Epithelial cell of proximal tubule (primary cell): ENCODE results near the gene TMEM86A. TPM values are rescaled to one million over a fixed set of nuclear protein-coding genes. Genes with fewer than 3 reads are reported as not detected.

Experiments
- DNase-seq: peaks from one replicate; pipeline ENCODE4 v3.0.0-alpha.2; 2011; ENCODE audit warnings: low read depth
- H3K4me3 ChIP-seq: 2 replicates; pipeline ENCODE4 v1.5.1; 2011; ENCODE audit warnings: low read depth, mild to moderate bottlenecking, low read length
- total RNA-seq: library from RNA; depleted of rRNA; stranded (reverse); fragments of >200 nt; gene quantifications from 2 replicates; pipeline ENCODE4 v1.2.3, GENCODE V29; 2015
- TF ChIP-seq, protein P1 (sequence below): conservative IDR thresholded peaks from 2 replicates; pipeline ENCODE4 v1.5.1; 2012; ENCODE audit warnings: low read depth, mild to moderate bottlenecking, low read length

TMEM86A gene
- total RNA-seq, 1 donor from 2014 or later: 0.92 TPM

DNA sequence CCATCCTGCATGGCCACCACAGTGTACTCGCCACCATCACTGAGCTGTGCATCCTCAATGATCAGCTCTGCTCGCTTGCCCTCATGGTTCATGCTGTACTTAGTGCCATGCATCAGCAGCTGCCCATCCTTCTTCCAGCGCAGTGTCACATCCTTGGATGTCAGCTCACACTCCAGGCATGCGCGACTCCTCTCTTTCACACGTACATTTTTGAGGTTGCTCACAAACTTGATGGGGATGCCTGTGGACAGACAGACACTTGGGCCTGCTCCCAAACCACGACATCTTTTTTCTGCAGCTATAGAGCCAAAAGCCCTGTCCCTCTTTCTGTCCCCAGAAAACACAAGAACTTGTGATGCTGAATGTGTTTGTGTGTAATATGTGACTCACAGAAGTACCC lies 16.9 kb downstream of the TMEM86A start:
- no peak for DNase-seq
- TF ChIP-seq, protein P1, sequence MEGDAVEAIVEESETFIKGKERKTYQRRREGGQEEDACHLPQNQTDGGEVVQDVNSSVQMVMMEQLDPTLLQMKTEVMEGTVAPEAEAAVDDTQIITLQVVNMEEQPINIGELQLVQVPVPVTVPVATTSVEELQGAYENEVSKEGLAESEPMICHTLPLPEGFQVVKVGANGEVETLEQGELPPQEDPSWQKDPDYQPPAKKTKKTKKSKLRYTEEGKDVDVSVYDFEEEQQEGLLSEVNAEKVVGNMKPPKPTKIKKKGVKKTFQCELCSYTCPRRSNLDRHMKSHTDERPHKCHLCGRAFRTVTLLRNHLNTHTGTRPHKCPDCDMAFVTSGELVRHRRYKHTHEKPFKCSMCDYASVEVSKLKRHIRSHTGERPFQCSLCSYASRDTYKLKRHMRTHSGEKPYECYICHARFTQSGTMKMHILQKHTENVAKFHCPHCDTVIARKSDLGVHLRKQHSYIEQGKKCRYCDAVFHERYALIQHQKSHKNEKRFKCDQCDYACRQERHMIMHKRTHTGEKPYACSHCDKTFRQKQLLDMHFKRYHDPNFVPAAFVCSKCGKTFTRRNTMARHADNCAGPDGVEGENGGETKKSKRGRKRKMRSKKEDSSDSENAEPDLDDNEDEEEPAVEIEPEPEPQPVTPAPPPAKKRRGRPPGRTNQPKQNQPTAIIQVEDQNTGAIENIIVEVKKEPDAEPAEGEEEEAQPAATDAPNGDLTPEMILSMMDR: no peak

DNA sequence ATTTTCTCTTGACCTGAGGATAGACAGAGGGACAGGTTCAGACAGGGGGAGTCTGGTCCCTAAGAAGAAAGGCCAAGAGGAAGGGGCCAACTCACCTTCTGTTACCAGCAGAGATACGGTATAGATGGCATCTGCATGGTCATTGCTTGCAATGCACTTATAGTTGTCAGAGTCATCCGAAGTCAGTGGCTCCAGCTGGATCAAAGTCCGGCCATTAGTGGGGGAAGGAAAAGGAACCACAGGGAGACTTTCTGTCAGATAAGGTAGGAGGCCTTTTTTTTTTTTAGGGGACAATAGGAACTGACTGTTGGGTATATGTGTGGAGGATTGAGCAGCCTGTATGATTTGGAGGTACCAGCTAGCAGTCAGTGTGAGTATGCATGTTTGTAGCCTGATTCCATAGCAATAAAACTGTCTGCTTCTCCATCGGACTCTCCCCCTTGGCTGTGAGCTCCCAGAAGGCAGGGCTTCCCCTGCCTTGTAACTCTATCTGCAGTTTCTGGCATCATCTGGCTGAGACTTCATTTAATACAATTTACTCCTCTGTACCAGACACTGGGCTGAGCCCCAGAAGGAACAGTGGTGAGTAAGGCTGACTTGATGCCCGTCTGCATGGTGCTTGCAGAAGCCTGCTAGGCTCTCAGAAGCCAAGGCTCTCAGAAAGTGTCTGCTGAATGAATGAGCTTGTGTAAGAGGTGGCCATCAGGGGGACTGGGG lies 21.7 kb downstream of the TMEM86A start:
- no peak overlapping the region for H3K4me3 ChIP-seq
- DNase-seq: no peak
- TF ChIP-seq, protein P1: no peak

More for the DNA sequence above, 16.9 kb downstream of the TMEM86A start:
- H3K4me3 ChIP-seq: no peak overlapping the region

DNA sequence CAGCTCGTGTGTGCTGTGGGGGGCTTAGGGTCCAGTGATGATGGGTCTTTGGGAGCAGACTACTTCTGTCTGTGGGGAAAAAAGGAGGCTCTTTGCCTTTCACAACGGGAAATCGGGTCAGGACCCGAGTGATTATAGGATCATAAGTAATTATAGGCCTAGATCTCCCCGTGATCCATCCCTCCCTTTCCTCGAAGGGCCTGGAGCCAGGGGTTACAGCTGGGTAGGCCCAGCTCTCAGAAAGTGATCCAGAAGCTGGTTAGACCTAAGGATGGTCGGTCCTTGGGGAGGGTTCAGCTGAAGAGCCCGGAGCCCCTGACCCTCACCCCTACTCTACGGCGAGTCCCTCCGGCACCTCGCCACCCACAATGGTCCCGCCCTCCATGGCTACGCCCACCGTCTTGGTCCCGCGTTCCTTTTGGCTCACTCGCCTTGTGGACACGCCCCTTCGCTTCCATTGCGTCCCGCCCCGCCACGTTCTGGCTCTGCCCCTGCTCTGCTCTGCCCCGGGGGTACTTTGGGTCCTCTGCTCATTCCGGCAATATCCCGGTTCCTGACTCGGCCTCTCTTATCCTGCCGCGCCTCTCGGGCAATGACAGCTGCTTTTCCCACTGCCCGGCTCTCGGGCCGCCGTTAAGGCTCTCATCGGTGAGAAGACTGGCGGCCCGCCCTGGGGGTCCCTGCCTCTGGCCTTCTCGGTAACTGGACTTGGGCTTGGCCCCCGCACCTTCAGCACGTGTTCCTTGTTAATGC lies 22.4 kb downstream of the TMEM86A start:
- DNase-seq: no peak
- H3K4me3 ChIP-seq: peak overlapping the region; percentile 58
- TF ChIP-seq, protein P1: no peak

DNA sequence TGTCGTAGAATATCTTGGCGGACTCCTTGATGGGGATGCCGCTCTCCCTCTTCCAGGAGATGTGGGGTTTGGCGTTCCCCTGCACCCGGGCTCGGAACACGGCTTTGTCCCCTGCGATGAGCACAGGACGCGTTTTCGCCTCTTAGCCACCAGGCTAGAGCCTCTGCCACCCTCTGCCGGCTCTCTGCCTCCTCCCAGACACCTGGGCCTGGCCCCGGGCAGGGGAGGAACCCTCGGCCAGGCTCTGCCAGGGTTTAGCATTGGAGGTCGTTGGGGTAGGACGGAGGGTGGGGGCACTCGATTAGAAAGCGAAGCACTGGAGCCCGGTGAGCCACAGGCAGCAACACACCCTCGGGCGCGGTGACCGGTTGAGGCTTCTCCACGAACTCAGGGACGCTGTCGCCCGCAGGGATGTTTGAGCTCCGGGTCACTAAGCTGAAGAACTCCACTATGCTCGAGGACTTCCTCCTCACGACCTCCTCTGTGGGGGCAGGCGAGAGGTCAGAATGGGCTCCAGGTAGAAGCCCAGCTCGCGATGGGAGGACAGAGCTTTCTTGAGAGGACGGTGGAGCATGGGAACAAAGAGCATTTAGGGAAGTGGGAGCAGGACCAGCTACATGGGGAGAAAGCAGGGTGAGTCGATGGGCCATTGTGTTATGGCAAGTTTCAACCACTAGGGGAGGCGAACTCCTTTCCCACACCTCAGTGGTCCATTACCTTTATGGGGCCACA lies 23.1 kb downstream of the TMEM86A start:
- TF ChIP-seq, protein P1: peak; percentile 80
- DNase-seq: no peak
- peak overlapping the region; percentile 58 for H3K4me3 ChIP-seq

DNA sequence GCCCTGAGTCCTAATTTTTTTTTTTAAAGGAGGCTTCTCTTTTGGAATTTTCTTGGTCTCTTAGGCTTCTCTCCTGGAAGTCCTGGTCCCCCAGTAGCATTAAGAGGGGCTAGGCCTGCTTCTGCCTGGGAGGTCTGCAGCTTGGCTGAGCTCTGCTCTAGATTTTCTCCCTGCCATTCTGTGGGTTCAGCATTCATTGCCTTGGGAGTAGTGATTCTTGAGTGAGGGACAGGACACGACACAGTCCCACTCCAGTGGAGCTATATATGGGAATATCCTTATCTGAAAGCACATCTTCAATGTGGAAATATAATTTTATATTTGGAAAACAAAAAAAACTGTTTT lies 23.7 kb downstream of the TMEM86A start:
- TF ChIP-seq, protein P1: no peak
- no peak overlapping the region for H3K4me3 ChIP-seq
- no peak for DNase-seq

DNA sequence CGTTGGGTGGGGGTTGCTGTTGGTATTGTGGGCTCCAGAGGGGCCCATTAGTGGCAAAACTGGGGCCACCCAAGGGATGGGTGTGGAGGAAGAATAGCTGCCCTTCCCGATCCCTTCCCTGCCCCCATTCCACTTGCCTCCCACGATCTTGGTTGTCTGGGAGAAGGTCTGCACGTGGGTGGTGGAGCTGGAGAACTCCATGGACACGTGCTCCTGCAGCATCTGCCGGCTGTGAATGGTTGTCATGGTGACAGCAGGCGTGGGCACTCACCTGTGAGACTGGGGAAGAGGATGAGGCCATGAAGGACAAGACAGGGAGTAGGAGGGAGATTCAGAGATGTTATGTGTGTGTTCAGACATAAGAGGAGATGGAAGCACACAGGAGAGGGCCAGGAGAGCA lies 25.4 kb downstream of the TMEM86A start:
- H3K4me3 ChIP-seq: no peak overlapping the region
- TF ChIP-seq, protein P1: no peak
- no peak for DNase-seq
